ENCODE results near the gene SAA4. TPM values are rescaled to one million over a fixed set of nuclear protein-coding genes. Genes with fewer than 3 reads are reported as not detected.
"Not testable (repeated sequence)": the region's sequence is repeated elsewhere in the genome, so short reads cannot be mapped to it uniquely, and the experiment has no call there.

Gene SAA4
- total RNA-seq, 1 experiment from 2014 or later: not detected

DNA sequence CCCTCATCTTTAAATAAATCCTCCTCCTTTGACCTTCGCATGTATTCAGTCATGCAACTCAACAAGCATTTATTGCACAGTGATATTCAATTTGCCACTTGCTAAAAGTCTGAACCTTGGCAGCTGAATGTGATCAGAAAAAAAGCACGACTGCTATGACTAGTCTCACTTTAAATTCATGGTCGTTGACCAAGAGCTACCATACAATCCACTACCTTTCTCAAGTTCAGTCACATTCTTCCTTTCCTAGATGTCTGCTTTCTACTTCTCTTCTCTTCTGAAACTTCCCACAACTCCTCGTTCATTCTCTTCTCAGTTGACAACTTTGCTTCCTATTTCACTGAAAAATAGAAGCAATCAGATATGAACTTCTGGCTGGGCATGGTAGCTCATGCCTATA is 27.4 kb upstream of the SAA4 start:
- no peaks in the 10 kb centered on the region for H3K36me3 ChIP-seq (ENCODE audit: control insufficient read depth in 1 of 2, insufficient read depth in 2 of 2, low read length in 2 of 2)
- TF ChIP-seq EZH2phosphoT487 (IDR thresholded peaks at IDR 0.05; ENCODE audit: borderline replicate concordance) (no peak), EZH2 (IDR thresholded peaks at IDR 0.05) (no peak), SRF (IDR thresholded peaks at IDR 0.05; ENCODE audit: low read depth) (no peak), SP1 (IDR thresholded peaks at IDR 0.05; ENCODE audit: low read depth) (no peak), TCF7L2 (IDR thresholded peaks at IDR 0.05; ENCODE audit: borderline replicate concordance, extremely low read depth, insufficient read depth, insufficient read length) (no peak), ZNF274 (IDR thresholded peaks at IDR 0.05; ENCODE audit: low read depth, low read length) (no peak), RAD21 (IDR thresholded peaks at IDR 0.05; ENCODE audit: low read depth) (no peak), SIN3A (IDR thresholded peaks at IDR 0.05; ENCODE audit: low read depth) (no peak), ZFX (IDR thresholded peaks at IDR 0.05) (no peak), FOSL1 (IDR thresholded peaks at IDR 0.05; ENCODE audit: low read depth) (no peak)
- TF ChIP-seq, protein P1, sequence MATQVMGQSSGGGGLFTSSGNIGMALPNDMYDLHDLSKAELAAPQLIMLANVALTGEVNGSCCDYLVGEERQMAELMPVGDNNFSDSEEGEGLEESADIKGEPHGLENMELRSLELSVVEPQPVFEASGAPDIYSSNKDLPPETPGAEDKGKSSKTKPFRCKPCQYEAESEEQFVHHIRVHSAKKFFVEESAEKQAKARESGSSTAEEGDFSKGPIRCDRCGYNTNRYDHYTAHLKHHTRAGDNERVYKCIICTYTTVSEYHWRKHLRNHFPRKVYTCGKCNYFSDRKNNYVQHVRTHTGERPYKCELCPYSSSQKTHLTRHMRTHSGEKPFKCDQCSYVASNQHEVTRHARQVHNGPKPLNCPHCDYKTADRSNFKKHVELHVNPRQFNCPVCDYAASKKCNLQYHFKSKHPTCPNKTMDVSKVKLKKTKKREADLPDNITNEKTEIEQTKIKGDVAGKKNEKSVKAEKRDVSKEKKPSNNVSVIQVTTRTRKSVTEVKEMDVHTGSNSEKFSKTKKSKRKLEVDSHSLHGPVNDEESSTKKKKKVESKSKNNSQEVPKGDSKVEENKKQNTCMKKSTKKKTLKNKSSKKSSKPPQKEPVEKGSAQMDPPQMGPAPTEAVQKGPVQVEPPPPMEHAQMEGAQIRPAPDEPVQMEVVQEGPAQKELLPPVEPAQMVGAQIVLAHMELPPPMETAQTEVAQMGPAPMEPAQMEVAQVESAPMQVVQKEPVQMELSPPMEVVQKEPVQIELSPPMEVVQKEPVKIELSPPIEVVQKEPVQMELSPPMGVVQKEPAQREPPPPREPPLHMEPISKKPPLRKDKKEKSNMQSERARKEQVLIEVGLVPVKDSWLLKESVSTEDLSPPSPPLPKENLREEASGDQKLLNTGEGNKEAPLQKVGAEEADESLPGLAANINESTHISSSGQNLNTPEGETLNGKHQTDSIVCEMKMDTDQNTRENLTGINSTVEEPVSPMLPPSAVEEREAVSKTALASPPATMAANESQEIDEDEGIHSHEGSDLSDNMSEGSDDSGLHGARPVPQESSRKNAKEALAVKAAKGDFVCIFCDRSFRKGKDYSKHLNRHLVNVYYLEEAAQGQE (IDR thresholded peaks at IDR 0.05; ENCODE audit: low read depth): no peak
- TF ChIP-seq, protein P2, sequence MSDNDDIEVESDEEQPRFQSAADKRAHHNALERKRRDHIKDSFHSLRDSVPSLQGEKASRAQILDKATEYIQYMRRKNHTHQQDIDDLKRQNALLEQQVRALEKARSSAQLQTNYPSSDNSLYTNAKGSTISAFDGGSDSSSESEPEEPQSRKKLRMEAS (IDR thresholded peaks at IDR 0.05): no peak
- H2AFZ ChIP-seq (ENCODE audit: low read depth, low read length, poor library complexity, severe bottlenecking): no peak overlapping the region
- no peaks in the 10 kb centered on the region for H3K79me2 ChIP-seq (ENCODE audit: insufficient read depth, low read length)
- ChIA-PET CTCF (no interaction called here), POLR2A (no interaction called here), RAD21 (ENCODE audit: low non-redundant PET in 1 of 2, low total read pairs in 2 of 2, uncharacterized antibody in 2 of 2, unreplicated experiment in 2 of 2) (no interaction called here)
- intact Hi-C loops (cut with micrococcal nuclease): no loop called here
- BruUV-seq (replicated peaks): no TSS peak
- ATAC-seq (no peak), DNase-seq (ENCODE audit: low read depth, low spot score) (no peak)
- no peaks in the 10 kb centered on the region for H3K9me2 ChIP-seq (ENCODE audit: insufficient read depth)
- no peak overlapping the region for H3K9ac ChIP-seq (ENCODE audit: low read length)
- no peaks in the 10 kb centered on the region for H4K20me1 ChIP-seq (ENCODE audit: insufficient read depth)
- no peak overlapping the region for H3K4me2 ChIP-seq (ENCODE audit: low read length)
- H3K27ac ChIP-seq (ENCODE audit: low read depth, low read length): no peak overlapping the region
- no peaks in the 10 kb centered on the region for H3K4me1 ChIP-seq (ENCODE audit: control insufficient read depth in 1 of 2, insufficient read depth in 2 of 2, low read length in 2 of 2)
- no peaks in the 10 kb centered on the region for H3K27me3 ChIP-seq (ENCODE audit: insufficient read depth, low read length)
- H3K4me3 ChIP-seq (replicated peaks in 1 of 2; ENCODE audit: low read depth in 1 of 2, low read length in 2 of 2): no peak overlapping the region
- no peaks in the 10 kb centered on the region for H3K9me3 ChIP-seq (ENCODE audit: control insufficient read depth in 1 of 2, insufficient read depth in 1 of 2, low read depth in 1 of 2, low read length in 2 of 2)

DNA sequence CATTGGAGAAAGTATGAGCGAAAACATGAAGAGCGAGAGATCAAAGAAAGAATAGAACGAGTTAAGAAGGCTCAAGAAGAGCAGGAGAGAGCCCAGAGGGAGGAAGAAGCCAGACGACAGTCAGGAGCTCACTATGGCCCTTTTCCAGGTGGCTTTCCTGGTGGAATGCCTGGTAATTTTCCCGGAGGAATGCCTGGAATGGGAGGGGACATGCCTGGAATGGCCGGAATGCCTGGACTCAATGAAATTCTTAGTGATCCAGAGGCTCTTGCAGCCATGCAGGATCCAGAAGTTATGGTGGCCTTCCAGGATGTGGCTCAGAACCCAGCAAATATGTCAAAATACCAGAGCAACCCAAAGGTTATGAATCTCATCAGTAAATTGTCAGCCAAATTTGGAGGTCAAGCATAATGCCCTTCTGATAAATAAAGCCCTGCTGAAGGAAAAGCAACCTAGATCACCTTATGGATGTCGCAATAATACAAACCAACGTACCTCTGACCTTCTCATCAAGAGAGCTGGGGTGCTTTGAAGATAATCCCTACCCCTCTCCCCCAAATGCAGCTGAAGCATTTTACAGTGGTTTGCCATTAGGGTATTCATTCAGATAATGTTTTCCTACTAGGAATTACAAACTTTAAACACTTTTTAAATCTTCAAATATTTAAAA is 26.2 kb upstream of the SAA4 start:
- H3K79me2 ChIP-seq (ENCODE audit: insufficient read depth, low read length); H2AFZ ChIP-seq (ENCODE audit: low read depth, low read length, poor library complexity, severe bottlenecking); ATAC-seq; H3K9me3 ChIP-seq (ENCODE audit: control insufficient read depth in 1 of 2, insufficient read depth in 1 of 2, low read depth in 1 of 2, low read length in 2 of 2); H3K9me2 ChIP-seq (ENCODE audit: insufficient read depth); H3K36me3 ChIP-seq (ENCODE audit: control insufficient read depth in 1 of 2, insufficient read depth in 2 of 2, low read length in 2 of 2); DNase-seq (ENCODE audit: low read depth, low spot score); H3K27ac ChIP-seq (ENCODE audit: low read depth, low read length); intact Hi-C loops (cut with micrococcal nuclease); H3K4me1 ChIP-seq (ENCODE audit: control insufficient read depth in 1 of 2, insufficient read depth in 2 of 2, low read length in 2 of 2); RAD21 ChIA-PET (ENCODE audit: low non-redundant PET in 1 of 2, low total read pairs in 2 of 2, uncharacterized antibody in 2 of 2, unreplicated experiment in 2 of 2); H3K9ac ChIP-seq (ENCODE audit: low read length); H3K27me3 ChIP-seq (ENCODE audit: insufficient read depth, low read length); POLR2A ChIA-PET; H3K4me3 ChIP-seq (replicated peaks in 1 of 2; ENCODE audit: low read depth in 1 of 2, low read length in 2 of 2); CTCF ChIA-PET; H3K4me2 ChIP-seq (ENCODE audit: low read length); H4K20me1 ChIP-seq (ENCODE audit: insufficient read depth); BruUV-seq (replicated peaks): not testable (repeated sequence)

Measured in HCT116 (cell line).